Airway epithelial cell (primary cell): ENCODE data around the gene THOC2. TPM values are rescaled to one million over a fixed set of nuclear protein-coding genes. Genes with fewer than 3 reads are reported as not detected.

Experiments used
- total RNA-seq: library from RNA; depleted of rRNA; stranded (reverse); fragments of >200 nt; gene quantifications from 2 replicates; pipeline ENCODE4 v1.2.3, GENCODE V29; 2015

The THOC2 gene
- total RNA-seq: 34.1 and 35.3 TPM in 2 replicates

DNA sequence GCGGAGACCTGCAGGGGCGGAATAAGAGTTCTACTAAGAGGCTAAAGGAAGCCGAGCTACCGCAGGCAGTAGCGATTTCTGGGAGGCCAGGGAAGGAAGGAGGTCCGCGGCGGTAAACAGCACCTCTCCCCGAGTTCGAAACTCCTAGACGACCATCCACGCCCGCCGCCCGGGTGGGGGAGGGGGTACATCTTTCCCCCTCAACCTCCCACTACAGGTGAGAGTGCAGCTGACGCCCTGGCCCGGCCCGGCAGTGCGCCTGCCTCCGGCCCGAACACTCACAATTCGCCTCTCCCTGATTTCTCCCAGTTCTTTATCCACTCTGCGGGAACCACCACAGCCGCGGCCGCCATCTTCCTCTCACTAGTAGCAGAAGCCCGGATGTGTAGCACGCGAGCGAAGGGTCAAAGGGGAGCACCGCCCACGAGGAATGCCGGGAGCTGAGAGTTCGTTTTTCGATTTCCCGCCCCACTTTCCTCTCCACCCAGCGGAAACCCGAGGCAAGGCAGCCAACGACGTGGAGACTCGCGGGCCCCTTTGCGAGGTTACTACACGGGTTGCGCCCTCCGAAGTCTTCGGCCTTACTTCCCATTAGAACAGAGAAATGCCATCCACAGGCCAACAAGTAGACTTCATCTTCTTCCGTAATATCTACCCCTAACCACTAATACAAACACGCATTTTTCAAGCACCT is at the start of gene THOC2:
Gene THOC2, minus strand, starts transcription at position 383 of the 694 bp plus-strand sequence. Its CDS starts 30 bp downstream, at position 353.

Other genes starting within 250 kb of the THOC2 start
- gene XIAP, start 127.0 kb upstream of the THOC2 start, total RNA-seq: 15.3 and 23.3 TPM in 2 replicates
- 32.2 and 46.6 TPM in 2 replicates for gene STAG2, start 228.7 kb upstream of the THOC2 start, total RNA-seq